ENCODE data around the gene ARHGAP19.
A peak's percentile ranks its signal among the peaks of the same experiment; 100 is the strongest.

Gene ARHGAP19

DNA sequence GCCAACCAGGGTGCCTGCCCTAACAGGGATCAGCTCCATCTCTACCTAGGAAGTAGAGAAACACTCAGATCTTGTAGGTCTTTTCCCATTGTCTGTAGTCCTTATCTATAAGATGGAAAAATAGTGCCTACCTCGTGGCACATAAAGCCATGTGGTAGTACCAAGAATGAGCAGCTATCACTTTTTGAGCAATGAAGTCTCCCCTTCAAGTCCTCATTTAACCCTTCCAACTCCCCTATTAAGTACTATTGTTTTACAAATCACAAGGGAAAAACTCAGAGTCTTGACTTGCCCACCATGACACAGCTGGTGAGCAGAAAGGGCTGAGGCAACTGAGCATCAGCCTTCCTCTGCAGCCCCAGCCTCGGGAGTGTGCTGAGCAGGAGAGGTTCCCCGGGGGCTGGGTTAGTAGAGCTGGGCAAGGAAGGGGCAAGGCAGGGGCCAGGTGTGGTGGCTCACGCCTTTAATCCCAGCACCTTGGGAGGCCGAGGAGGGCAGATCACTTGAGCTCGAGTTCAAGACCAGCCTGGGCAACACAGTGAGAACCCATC lies 38.8 kb upstream of the ARHGAP19 start:
- in situ Hi-C loops (cut with MboI; ENCODE audit: low sequenced_read_pairs): no loop called here
- Histone ChIP-seq H3K4me3 (peak overlapping the region; percentile 52; the same call in 1 of the 2 replicates), H3K9me3 (no peaks in the 10 kb centered on the region), H3K36me3 (replicated peaks) (no peaks in the 10 kb centered on the region), H3K4me1 (peaks cover 14% of the 10 kb centered on the region), H3K27me3 (ENCODE audit: low read depth) (no peaks in the 10 kb centered on the region)
- DNase-seq (ENCODE audit: low spot score in 2 of 2): peak in 1 of 2 experiments; percentile 19

DNA sequence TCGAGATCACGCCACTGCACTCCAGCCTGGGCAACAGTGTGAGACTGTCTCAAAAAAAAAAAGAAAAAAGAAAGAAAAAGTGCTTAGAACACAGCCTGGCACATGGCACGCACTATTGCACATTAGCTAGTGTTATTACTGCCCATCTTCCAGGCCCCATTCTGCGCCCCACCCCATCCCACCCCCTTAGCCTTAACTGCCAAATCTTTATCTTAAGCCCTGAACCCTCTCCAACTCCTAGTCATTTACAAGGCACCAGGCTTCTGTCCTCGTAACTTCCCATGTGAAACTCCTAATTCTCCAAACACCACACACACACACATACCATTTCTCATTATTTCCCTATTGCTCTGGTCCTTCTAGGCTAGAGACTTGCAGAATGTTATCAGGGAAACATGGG lies 37.3 kb upstream of the ARHGAP19 start:
- no peak overlapping the region for H3K4me3 ChIP-seq
- H3K36me3 ChIP-seq (replicated peaks): no peaks in the 10 kb centered on the region
- DNase-seq (ENCODE audit: low spot score in 2 of 2): no peak
- H3K4me1 ChIP-seq: peaks cover 10% of the 10 kb centered on the region
- no peaks in the 10 kb centered on the region for H3K27me3 ChIP-seq (ENCODE audit: low read depth)
- in situ Hi-C loops (cut with MboI; ENCODE audit: low sequenced_read_pairs): no loop called here
- no peaks in the 10 kb centered on the region for H3K9me3 ChIP-seq

DNA sequence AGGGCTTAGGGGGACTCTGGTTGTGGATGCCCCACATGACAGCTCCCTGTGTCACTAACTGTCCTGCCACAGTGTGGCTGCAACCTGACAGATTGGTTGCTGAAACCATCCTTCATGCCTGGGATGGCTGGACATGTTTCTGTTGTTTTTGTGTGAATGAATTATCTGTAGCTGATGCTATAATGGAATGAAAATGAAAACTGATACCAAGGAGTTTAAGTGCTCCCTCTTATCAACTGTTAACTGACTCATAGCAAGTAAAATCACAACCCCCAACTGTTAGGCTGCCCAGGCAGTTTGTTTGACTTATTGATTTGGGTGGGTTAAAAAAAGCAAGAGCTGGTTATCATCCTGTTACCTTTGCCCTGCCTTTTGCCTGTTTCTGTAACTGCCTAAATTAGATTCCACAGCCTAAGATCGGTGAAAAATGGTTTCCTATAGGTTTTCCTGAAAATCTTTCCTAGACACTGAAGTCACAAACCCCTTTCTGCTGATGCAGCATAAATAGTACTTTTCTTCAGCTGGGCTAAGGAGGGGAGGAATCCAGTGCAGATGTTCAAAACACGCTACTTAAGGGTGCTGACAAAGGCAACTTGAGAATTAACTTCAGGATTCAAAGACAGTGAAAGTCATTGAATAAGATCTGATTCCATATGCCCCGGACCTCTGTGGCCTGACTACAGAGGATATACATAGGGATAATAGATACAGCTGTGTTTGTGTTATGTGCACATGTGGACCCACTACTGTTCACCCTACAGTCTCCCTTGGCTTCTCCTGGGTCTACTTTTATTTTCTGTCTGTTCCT lies 36.4 kb upstream of the ARHGAP19 start:
- Histone ChIP-seq H3K4me1 (peaks cover 10% of the 10 kb centered on the region), H3K9me3 (no peaks in the 10 kb centered on the region), H3K36me3 (replicated peaks) (no peaks in the 10 kb centered on the region), H3K4me3 (no peak overlapping the region), H3K27me3 (ENCODE audit: low read depth) (no peaks in the 10 kb centered on the region)
- in situ Hi-C loops (cut with MboI; ENCODE audit: low sequenced_read_pairs): no loop called here
- DNase-seq (ENCODE audit: low spot score in 2 of 2): no peak

DNA sequence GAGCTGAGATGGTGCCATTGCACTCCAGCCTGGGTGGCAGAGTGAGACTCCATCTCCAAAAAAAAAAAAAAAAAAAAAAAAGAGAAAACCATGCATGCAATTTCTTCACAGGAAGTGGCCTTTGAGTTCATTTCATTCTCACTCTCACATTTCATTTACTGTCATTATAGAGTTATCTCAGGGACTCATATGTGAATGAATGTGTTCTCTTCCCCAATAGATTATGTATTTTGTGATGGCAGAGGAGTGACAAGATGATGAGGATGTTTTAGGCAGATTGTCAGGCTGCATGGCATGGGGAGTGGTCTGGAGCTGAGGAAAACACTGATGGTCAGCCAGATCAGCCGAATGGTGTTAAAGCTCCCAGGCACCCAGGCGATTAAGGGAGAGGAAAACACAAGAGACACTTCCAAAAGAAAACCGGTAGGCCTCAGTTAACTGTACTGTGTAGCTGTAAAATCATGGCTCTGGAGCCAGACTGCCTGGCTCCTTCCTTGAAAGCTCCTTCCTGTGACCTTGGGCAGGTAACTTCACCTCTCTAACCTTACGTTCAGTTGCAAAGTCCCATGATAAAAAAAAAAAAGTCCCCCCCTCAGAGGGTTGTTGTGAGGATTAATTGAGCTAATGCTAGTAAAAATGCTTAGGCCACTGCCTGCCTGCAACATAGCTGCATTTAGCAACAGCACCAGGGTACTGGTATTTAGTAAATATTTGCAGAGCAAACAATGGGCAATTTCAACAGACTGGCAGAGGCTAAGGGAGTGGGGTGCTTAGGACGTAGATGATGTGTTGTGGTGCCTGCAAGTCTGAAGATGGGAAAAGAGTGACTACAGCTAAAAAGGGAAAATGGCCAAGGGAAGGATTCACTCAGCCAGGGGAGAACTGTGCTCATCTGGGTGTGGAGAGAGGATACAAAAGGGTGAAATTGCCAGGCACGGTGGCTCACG lies 35.2 kb upstream of the ARHGAP19 start:
- Histone ChIP-seq H3K4me1 (peaks cover 10% of the 10 kb centered on the region), H3K4me3 (no peak overlapping the region), H3K36me3 (replicated peaks) (no peaks in the 10 kb centered on the region), H3K27me3 (ENCODE audit: low read depth) (no peaks in the 10 kb centered on the region), H3K9me3 (no peaks in the 10 kb centered on the region)
- in situ Hi-C loops (cut with MboI; ENCODE audit: low sequenced_read_pairs): no loop called here
- DNase-seq (ENCODE audit: low spot score in 2 of 2): no peak

DNA sequence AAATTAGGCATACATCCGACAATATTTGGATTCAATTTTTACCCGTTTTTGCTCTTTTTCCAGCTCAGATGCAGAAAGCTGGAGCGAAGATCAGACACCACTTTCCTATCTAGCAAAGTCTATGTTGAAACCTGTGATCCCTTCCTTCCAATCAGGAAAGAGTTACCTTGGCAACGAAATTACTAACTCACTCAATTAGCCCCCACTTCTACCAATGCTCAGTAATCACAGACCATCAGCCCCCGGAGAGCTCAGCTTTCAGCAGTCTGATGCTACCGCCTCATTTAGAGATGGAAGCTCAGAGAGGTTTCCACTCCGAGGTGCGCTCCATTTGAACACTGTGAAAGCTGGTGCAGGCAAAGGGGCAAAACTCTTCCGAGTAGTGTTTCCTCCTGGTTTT lies 33.3 kb upstream of the ARHGAP19 start:
- no peaks in the 10 kb centered on the region for H3K36me3 ChIP-seq (replicated peaks)
- no peak for DNase-seq (ENCODE audit: low spot score in 2 of 2)
- H3K4me3 ChIP-seq: no peak overlapping the region
- in situ Hi-C loops (cut with MboI; ENCODE audit: low sequenced_read_pairs): no loop called here
- no peaks in the 10 kb centered on the region for H3K9me3 ChIP-seq
- H3K27me3 ChIP-seq (ENCODE audit: low read depth): no peaks in the 10 kb centered on the region
- no peaks in the 10 kb centered on the region; the same call in 1 of the 2 replicates for H3K4me1 ChIP-seq

DNA sequence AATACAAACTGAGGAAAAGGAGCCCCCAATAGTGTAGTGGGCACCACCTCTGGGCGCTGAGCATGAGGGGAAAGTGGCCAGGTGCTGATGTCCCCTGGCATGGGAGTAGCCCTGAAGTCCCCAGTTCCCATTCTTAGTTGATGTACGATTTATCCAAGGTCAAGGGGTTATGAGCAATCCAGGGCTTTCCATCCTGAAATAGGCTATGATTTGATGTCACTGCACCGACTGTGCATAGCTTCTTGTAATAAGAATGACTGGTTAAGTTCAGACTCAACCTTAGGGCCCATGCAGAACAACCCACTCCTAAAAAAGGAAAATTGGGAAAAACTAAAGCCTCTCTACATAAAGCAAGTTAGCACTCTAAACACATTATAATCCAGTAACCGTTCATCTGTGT lies 31.1 kb upstream of the ARHGAP19 start:
- DNase-seq (ENCODE audit: low spot score in 2 of 2): no peak
- Histone ChIP-seq H3K27me3 (ENCODE audit: low read depth) (0 out of 2 replicates have a peak, but pooled peaks cover under 1% of the 10 kb centered on the region), H3K4me3 (no peak overlapping the region), H3K4me1 (peaks cover 2% of the 10 kb centered on the region), H3K9me3 (no peaks in the 10 kb centered on the region), H3K36me3 (replicated peaks) (no peaks in the 10 kb centered on the region)
- in situ Hi-C loops (cut with MboI; ENCODE audit: low sequenced_read_pairs): no loop called here

DNA sequence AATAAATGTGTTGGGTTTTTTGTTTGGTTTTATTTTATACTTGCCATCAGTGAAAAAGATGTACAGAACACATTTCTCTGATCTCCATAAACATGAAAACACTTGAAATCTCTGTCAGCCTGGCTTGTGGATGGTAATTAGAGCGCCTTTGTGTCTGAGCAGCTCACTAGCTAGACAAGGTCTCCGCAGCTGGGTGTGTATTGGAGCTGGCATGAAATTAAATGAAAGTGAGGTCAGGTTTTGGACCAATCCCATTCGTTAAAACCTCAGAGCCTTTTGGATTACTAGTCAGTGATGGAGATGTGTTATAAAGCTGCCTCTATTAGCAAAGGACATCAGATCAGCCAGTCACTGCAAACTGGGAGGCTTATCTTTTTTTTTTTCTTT lies 29.4 kb upstream of the ARHGAP19 start:
- H3K9me3 ChIP-seq: no peaks in the 10 kb centered on the region
- H3K27me3 ChIP-seq (ENCODE audit: low read depth): 0 out of 2 replicates have a peak, but pooled peaks cover 4% of the 10 kb centered on the region
- peaks cover 5% of the 10 kb centered on the region for H3K4me1 ChIP-seq
- in situ Hi-C loops (cut with MboI; ENCODE audit: low sequenced_read_pairs): no loop called here
- H3K4me3 ChIP-seq: no peak overlapping the region
- peak in 1 of 2 experiments; percentile 18 for DNase-seq (ENCODE audit: low spot score in 2 of 2)
- no peaks in the 10 kb centered on the region for H3K36me3 ChIP-seq (replicated peaks)

DNA sequence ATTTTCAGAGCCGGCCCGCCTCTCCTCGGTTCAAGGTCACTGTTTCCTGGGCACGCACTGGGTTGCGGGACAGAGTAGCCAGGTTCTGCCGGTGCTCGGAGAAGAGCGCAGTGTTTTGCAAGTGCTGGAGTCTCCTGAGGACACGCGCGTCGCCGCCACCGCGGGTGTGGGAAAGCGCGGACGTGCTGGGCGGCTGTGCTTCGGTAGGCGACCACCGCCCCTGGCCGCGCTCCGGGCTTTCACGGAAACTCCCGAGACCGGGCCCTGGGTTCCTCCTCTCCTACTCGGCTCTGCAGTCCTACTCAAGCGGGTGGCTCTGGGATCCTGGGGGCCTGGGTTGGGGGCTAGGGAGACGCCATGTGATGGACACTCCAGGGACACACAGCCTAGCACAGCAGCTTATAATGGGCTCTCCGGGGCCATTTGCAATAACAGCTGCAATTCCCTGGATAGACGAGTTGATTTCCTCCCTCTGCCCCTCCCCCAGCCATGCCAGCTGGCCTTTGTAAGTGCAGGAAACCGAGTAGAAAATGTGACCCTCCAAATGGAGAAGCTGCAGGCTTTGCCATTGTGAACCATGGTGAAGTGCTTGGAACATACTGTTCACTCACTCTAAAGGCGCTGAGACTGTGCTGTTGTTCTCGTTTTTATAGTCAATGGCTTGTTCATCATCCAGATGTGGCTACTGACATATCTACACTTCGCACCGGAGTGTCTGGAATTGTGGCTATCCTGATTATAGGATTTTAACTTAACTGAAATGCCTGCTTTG lies 28.8 kb upstream of the ARHGAP19 start:
- in situ Hi-C loops (cut with MboI; ENCODE audit: low sequenced_read_pairs): no loop called here
- Histone ChIP-seq H3K9me3 (no peaks in the 10 kb centered on the region), H3K27me3 (ENCODE audit: low read depth) (0 out of 2 replicates have a peak, but pooled peaks cover 4% of the 10 kb centered on the region), H3K4me3 (peak overlapping the region; percentile 33; the same call in 1 of the 2 replicates), H3K4me1 (peaks cover 5% of the 10 kb centered on the region), H3K36me3 (replicated peaks) (no peaks in the 10 kb centered on the region)
- DNase-seq (ENCODE audit: low spot score in 2 of 2): peak in 1 of 2 experiments; percentile 17

DNA sequence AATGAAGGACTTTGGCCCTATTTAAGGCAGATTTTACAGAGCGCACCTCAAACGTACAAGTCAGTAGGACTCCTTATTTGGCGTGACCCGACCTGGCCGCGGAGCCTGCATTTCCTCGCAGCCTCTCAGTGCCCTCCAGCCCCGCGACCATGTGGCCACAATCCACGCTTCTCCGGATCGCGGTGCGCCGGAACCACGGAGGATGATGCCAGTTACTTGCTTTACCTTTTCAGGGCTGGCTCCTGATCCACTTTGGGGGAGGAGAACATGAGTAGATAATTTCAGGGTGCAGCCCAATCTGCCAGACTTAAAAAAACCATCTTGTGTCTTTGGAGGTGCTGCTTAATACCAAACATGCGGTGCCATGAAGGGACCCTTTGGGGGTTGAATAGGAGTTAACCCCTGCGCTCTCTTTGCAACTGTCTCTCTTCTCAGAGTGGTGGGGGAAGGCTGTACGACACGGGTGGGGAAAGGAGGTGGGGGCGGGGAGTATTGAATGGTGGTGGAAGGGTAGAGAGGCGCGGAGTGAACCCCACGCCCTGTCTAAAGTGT lies 28.1 kb upstream of the ARHGAP19 start:
- peak in 1 of 2 experiments; percentile 28 for DNase-seq (ENCODE audit: low spot score in 2 of 2)
- H3K27me3 ChIP-seq (ENCODE audit: low read depth): 0 out of 2 replicates have a peak, but pooled peaks cover 4% of the 10 kb centered on the region

DNA sequence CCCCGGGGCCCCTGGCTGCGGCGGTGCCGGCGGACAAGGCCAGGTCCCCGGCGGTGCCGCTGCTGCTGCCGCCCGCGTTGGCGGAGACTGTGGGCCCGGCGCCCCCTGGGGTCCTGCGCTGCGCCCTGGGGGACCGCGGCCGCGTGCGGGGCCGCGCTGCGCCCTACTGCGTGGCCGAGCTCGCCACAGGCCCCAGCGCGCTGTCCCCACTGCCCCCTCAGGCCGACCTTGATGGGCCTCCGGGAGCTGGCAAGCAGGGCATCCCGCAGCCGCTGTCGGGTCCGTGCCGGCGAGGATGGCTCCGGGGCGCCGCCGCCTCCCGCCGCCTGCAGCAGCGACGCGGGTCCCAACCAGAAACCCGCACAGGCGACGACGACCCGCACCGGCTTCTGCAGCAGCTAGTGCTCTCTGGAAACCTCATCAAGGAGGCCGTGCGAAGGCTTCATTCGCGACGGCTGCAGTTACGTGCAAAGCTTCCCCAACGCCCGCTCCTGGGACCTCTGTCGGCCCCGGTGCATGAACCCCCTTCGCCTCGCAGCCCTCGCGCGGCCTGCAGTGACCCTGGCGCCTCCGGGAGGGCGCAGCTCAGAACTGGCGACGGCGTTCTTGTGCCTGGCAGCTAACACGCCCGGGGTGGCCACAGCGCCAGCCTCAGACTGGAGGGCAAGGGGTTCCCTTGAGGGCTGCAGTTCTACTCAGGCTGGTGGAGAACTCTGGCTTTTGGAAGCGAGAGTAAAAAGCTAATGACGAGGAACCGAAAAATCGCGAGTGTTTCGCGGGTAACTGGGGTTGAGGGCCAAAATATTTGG lies 27.4 kb upstream of the ARHGAP19 start:
- H3K4me3 ChIP-seq: peak overlapping the region; percentile 79
- H3K4me1 ChIP-seq: peaks cover 5% of the 10 kb centered on the region
- in situ Hi-C loops (cut with MboI; ENCODE audit: low sequenced_read_pairs): no loop called here
- 0 out of 2 replicates have a peak, but pooled peaks cover 4% of the 10 kb centered on the region for H3K27me3 ChIP-seq (ENCODE audit: low read depth)
- no peaks in the 10 kb centered on the region for H3K9me3 ChIP-seq
- DNase-seq (ENCODE audit: low spot score in 2 of 2): peak; percentile 23 to 69
- no peaks in the 10 kb centered on the region for H3K36me3 ChIP-seq (replicated peaks)

More for the DNA sequence above, 28.1 kb upstream of the ARHGAP19 start:
- H3K4me1 ChIP-seq: peaks cover 5% of the 10 kb centered on the region
- no peaks in the 10 kb centered on the region for H3K36me3 ChIP-seq (replicated peaks)
- no peaks in the 10 kb centered on the region for H3K9me3 ChIP-seq
- in situ Hi-C loops (cut with MboI; ENCODE audit: low sequenced_read_pairs): no loop called here
- H3K4me3 ChIP-seq: peak overlapping the region; percentile 33

DNA sequence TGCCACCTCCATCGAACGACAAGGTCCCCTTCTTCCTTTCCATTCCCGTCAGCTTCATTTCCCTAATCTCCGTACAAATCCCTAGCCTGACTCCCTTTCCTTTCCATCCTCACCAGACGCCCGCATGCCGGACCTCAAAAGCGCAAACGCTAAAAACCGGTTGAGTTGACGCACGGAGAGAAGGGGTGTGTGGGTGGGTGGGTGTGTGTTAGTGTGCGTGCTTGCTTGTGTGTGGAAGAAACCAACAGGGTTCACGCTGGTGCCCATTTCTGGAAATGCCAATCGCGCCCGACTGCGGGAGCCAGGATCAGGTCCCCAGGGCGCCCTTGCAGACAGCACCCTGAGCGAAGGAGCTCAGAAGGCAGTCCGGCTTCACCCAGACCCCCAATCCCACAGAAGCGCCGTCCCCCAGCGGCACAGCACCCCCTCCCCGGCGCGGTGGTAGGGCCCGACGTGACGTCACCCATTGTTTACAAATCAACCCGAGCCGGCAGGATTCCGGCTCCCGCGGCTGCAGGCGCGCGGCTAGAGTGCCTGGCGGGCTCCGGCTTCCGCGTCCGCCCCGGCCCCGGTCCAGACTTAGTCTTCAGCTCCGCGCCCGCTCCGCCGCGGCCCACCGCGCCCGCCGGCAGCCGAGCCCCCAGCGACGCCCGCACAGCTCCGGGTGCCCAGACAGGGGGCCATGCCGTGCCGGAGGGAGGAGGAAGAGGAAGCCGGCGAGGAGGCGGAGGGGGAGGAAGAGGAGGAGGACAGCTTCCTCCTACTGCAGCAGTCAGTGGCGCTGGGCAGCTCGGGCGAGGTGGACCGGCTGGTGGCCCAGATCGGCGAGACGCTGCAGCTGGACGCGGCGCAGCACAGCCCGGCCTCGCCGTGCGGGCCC lies 26.6 kb upstream of the ARHGAP19 start, which contains the start of gene FRAT1:
Gene FRAT1, plus strand, starts transcription at position 500 of the 880 bp plus-strand sequence. Its CDS starts 183 bp downstream, at position 683.
- DNase-seq (ENCODE audit: low spot score in 2 of 2): peak; percentile 87 to 93

More for the DNA sequence above, 26.6 kb upstream of the ARHGAP19 start, which contains the start of gene FRAT1:
- Histone ChIP-seq H3K4me3 (peak within 1 kb of the TSS; percentile 79), H3K27me3 (ENCODE audit: low read depth) (0 out of 2 replicates have a peak, but pooled peaks cover 4% of the 10 kb centered on the region), H3K9me3 (no peaks in the 10 kb centered on the region), H3K36me3 (replicated peaks) (no peaks in the 10 kb centered on the region), H3K4me1 (peaks cover 5% of the 10 kb centered on the region)
- in situ Hi-C loops (cut with MboI; ENCODE audit: low sequenced_read_pairs): no loop called here
